Activated naive CD8-positive, alpha-beta T cell treated with anti-CD3 and anti-CD28 coated beads, Interleukin-2, amount 10 ng/mL, durations not matched to agents 7 days and 5 days (primary cell): Measurements from ENCODE around the gene ACVR1B. TPM values are rescaled to one million over a fixed set of nuclear protein-coding genes. Genes with fewer than 3 reads are reported as not detected.
"Not testable (repeated sequence)": the region's sequence is repeated elsewhere in the genome, so short reads cannot be mapped to it uniquely, and the experiment has no call there.

Experiments used
- ATAC-seq: fragments of 150-1000 bp; cut with Tn5 transposase; one replicate; pipeline ENCODE4 v1.10.0; 2021; ENCODE audit warnings: low read depth, moderate library complexity
- POLR2A ChIA-PET: fragments of 350-600 bp; sonication (Branson Sonifier 250); formaldehyde crosslinking; loops from one replicate; lab custom pipeline; 2021; ENCODE audit warnings: antibody characterized with exemption; lab: Charles Lee
- DNase-seq: peaks from one replicate; pipeline ENCODE4 v3.0.0; 2021
- H3K27ac Mint-ChIP-seq: one replicate; pipeline ENCODE4 v1.8.0; 2022; ENCODE audit warnings: mild to moderate bottlenecking, mixed read lengths
- H3K27me3 Mint-ChIP-seq: one replicate; pipeline ENCODE4 v1.8.0; 2022; ENCODE audit warnings: mild to moderate bottlenecking, moderate library complexity, mixed read lengths
- H3K36me3 Mint-ChIP-seq: one replicate; pipeline ENCODE4 v1.8.0; 2021; ENCODE audit warnings: mild to moderate bottlenecking, mixed read lengths
- H3K4me1 Mint-ChIP-seq: one replicate; pipeline ENCODE4 v1.8.0; 2021; ENCODE audit warnings: mixed read lengths
- H3K4me3 Mint-ChIP-seq: one replicate; pipeline ENCODE4 v1.8.0; 2022; ENCODE audit warnings: mild to moderate bottlenecking, moderate library complexity, mixed read lengths
- H3K9me3 Mint-ChIP-seq: one replicate; pipeline ENCODE4 v1.8.0; 2021; ENCODE audit warnings: mixed read lengths
- total RNA-seq, 2 experiments: library from RNA; stranded (reverse); gene quantifications; one replicate each; pipeline ENCODE4 v1.2.3, GENCODE V29; 2021

ACVR1B gene
- total RNA-seq, 2 experiments from 2014 or later = 9.3 to 10.2 TPM

- H3K27ac Mint-ChIP-seq = peak overlapping the region; percentile 78
- ATAC-seq (no peak), DNase-seq (no peak)
- no peaks in the 10 kb centered on the region for H3K9me3 Mint-ChIP-seq
- H3K36me3 Mint-ChIP-seq = peaks cover 5% of the 10 kb centered on the region
- peak overlapping the region; percentile 60 for H3K4me3 Mint-ChIP-seq
- POLR2A ChIA-PET = interaction anchor here (0.9 to 1.2 kb wide), 3 partner anchors 10 to 152 kb away, joined by 3 to 4 read pairs (median 3); no protein-coding TSS in a partner anchor
- peaks cover 67% of the 10 kb centered on the region for H3K4me1 Mint-ChIP-seq
- H3K27me3 Mint-ChIP-seq = peaks cover 2% of the 10 kb centered on the region
Observed at GRCh38 chr12:51972422-51972812, 20.9 kb downstream of the ACVR1B start.

GRCh38 chr12:51972849-51973273, 21.4 kb downstream of the ACVR1B start:
- H3K4me3 Mint-ChIP-seq = peak overlapping the region; percentile 60
- peaks cover 2% of the 10 kb centered on the region for H3K27me3 Mint-ChIP-seq
- DNase-seq (no peak), ATAC-seq (peak; percentile 59)
- H3K9me3 Mint-ChIP-seq = no peaks in the 10 kb centered on the region
- peaks cover 67% of the 10 kb centered on the region for H3K4me1 Mint-ChIP-seq
- peak overlapping the region; percentile 78 for H3K27ac Mint-ChIP-seq
- POLR2A ChIA-PET = no interaction called here
- H3K36me3 Mint-ChIP-seq = peaks cover 5% of the 10 kb centered on the region

DNA sequence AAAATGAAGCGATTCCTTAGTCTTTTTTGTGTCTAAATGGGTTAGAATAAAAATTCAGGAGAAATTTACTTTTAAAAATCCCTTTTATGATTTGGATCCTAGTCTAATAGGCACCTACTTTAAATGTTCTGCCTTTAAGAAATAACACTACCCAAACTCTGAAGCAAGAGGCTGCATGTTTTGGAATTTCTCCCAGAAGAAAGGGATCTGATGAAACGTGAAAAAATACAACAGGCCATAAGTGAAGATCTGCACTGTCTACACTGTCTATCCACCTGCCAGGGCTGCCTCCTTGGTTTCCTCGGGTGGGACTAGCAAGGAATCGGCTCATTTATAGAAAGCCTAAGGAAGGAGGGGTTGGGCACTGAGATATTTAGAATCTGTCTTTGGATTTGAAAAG, 22.1 kb downstream of the ACVR1B start:
- Mint-ChIP-seq H3K9me3 (no peaks in the 10 kb centered on the region), H3K4me3 (peak overlapping the region; percentile 12), H3K4me1 (peaks cover 67% of the 10 kb centered on the region), H3K27me3 (peaks cover 1% of the 10 kb centered on the region), H3K36me3 (peaks cover 5% of the 10 kb centered on the region), H3K27ac (peak overlapping the region; percentile 35)
- DNase-seq (no peak), ATAC-seq (no peak)
- POLR2A ChIA-PET = no interaction called here

DNA sequence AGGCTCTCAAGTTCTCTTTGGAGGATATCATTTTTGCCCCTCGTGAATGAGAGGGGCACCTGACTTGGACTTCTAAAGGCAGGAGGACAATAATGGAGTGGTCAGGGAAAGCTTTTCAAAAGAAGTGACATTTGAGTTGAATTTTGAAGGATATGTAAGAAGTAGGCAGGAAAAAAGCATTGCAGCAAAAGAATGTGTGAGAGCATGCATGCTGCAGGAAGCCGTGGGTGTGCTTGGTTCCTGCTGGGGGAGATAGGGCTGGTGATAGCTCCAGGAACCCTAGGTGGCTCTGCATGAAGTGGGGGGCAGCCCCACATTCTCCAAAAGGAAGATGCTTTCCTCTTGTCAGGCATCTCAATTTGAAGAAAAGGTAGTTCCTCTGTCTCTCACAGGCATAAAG, 23.1 kb downstream of the ACVR1B start:
- no peak for ATAC-seq
- peak overlapping the region; percentile 49 for H3K4me3 Mint-ChIP-seq

GRCh38 chr12:51975196-51975595, 23.7 kb downstream of the ACVR1B start:
- Mint-ChIP-seq H3K27me3 (no peaks in the 10 kb centered on the region), H3K9me3 (no peaks in the 10 kb centered on the region), H3K36me3 (peaks cover 9% of the 10 kb centered on the region), H3K27ac (no peak overlapping the region), H3K4me3 (no peak overlapping the region), H3K4me1 (peaks cover 66% of the 10 kb centered on the region)
- ATAC-seq = no peak
- POLR2A ChIA-PET = interaction anchor here (1.5 kb wide), 1 partner anchor 48 kb away, joined by 5 read pairs; no protein-coding TSS in a partner anchor
- no peak for DNase-seq

More for the DNA sequence above, 23.1 kb downstream of the ACVR1B start:
- peaks cover 8% of the 10 kb centered on the region for H3K36me3 Mint-ChIP-seq
- H3K27ac Mint-ChIP-seq = peak overlapping the region; percentile 47
- H3K9me3 Mint-ChIP-seq = no peaks in the 10 kb centered on the region
- H3K4me1 Mint-ChIP-seq = peaks cover 67% of the 10 kb centered on the region
- POLR2A ChIA-PET = interaction anchor here (1.5 kb wide), 1 partner anchor 48 kb away, joined by 5 read pairs; no protein-coding TSS in a partner anchor
- no peaks in the 10 kb centered on the region for H3K27me3 Mint-ChIP-seq
- DNase-seq = no peak

DNA sequence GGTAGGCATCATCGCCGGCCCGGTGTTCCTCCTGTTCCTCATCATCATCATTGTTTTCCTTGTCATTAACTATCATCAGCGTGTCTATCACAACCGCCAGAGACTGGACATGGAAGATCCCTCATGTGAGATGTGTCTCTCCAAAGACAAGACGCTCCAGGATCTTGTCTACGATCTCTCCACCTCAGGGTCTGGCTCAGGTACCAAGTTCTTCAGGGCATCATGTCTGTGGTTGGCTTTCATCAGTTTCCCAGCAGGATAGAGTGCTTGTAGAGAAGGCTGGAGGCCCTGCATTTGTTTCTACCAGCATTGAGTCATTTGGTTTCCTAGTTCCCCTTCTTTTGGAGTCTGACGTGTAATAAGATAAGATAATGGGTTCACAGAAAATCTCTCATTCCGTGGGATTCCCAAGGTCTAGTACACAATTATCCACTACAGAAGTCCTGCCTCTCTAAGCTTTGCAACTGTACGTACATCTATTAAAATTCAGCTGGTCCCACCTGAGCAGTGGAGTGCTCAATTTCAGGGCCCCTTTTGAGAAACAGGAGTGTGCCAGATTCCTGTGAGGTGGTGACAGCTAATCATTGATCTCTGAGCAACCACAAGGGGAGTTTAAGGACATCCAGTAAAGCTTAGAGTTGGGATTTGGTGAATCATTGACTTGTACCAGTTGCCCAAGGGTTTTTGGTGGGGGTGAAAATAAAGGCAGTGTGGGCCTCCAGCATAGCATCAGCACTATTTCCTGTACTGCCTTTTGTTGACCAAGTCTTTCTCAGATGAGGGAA, 25.1 kb downstream of the ACVR1B start:
- POLR2A ChIA-PET = interaction anchor here (1.0 to 1.6 kb wide), 2 partner anchors 47 to 49 kb away, joined by 3 to 4 read pairs; no protein-coding TSS in a partner anchor

DNA sequence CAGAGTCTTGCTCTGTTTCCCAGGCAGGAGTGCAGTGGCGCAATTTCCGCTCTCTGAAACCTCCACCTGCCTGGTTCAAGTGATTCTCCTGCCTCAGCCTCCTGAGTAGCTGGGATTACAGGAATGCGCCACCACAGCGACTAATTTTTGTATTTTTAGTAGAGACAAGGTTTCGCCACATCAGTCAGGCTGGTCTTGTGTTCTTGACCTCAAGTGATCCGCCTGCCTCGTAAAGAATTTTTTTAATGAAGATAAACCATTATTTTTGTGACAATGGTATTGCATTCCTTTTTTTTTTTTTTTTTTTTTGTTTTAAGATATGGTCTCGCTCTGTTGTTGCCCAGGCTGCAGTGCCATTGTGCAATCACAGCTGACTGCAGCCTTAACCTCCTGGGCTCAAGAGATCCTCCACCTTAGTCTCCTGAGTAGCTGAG, 25.8 kb downstream of the ACVR1B start:
- Mint-ChIP-seq H3K9me3 (no peaks in the 10 kb centered on the region), H3K27me3 (no peaks in the 10 kb centered on the region), H3K27ac (no peak overlapping the region), H3K4me1 (peaks cover 55% of the 10 kb centered on the region), H3K4me3 (no peak overlapping the region), H3K36me3 (peaks cover 9% of the 10 kb centered on the region)
- POLR2A ChIA-PET = interaction anchor here (0.6 to 1.6 kb wide), 2 partner anchors 46 to 733 kb away, joined by 4 to 5 read pairs; no protein-coding TSS in a partner anchor
- ATAC-seq (no peak), DNase-seq (no peak)

More for the DNA sequence above, 25.1 kb downstream of the ACVR1B start:
- H3K27me3 Mint-ChIP-seq = no peaks in the 10 kb centered on the region
- ATAC-seq (no peak), DNase-seq (no peak)
- H3K27ac Mint-ChIP-seq = no peak overlapping the region
- no peak overlapping the region for H3K4me3 Mint-ChIP-seq
- no peaks in the 10 kb centered on the region for H3K9me3 Mint-ChIP-seq
- peaks cover 62% of the 10 kb centered on the region for H3K4me1 Mint-ChIP-seq
- H3K36me3 Mint-ChIP-seq = peaks cover 9% of the 10 kb centered on the region

DNA sequence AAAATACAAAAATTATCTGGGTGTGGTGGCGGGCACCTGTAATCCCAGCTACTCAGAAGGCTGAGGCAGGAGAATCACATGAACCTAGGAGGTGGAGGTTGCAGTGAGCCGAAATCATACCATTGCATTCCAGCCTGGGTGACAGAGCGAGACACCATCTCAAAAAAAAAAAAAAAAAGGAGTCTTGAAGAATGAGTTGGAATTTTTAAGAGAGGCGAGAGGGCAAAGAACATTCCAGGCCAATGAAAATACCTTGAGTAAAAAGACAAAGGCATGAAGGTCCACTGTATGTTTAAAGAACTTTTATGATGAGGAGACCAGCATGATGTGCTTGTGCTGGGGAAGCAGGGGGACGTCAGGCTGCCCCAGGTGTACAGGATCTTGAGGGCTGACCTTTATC, 27.8 kb downstream of the ACVR1B start:
- ATAC-seq, H3K27me3 Mint-ChIP-seq, POLR2A ChIA-PET, H3K9me3 Mint-ChIP-seq, DNase-seq, H3K27ac Mint-ChIP-seq, H3K4me3 Mint-ChIP-seq: not testable (repeated sequence)
- H3K4me1 Mint-ChIP-seq = peaks cover 36% of the 10 kb centered on the region
- H3K36me3 Mint-ChIP-seq = peaks cover 11% of the 10 kb centered on the region

DNA sequence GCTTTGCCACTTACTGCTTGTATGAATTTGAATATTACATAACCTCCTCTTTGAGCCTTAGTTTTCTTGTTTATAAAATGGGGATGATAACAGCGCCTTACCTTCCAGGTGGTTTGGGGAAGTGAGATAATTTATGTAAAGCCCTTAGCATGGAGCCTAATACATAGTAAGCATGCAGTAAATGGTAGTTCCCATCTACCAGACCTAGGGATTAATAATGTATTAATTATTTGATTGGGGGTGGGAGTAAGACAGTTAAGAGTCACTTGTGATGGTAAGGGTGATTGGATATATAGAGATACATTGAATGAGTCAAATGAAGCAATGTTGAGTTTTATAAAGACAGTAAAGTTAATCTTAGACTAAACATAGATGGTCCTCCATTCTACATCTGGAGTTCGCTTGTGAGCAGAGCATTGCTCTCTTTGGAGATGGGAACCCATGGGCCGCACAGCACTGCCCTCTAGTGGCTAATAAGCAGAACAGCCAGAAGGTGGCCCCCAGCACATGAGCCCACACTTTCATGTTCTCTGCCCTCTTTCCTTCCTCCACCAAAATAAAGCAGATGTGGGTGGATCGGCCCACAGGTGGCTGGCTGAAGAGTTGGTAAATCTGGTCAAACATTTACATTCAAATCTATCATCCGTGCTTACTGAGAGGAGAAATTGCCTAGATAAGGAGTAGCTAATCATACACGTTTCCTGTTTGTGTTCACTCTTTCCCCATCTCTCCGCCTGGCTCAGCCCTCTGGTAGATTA, 28.7 kb downstream of the ACVR1B start:
- peaks cover 27% of the 10 kb centered on the region for H3K4me1 Mint-ChIP-seq
- H3K27ac Mint-ChIP-seq = peak overlapping the region; percentile 52
- POLR2A ChIA-PET = interaction anchor here (1.3 kb wide), 1 partner anchor 43 kb away, joined by 4 read pairs; no protein-coding TSS in a partner anchor
- DNase-seq = peak; percentile 64
- no peaks in the 10 kb centered on the region for H3K27me3 Mint-ChIP-seq
- no peak overlapping the region for H3K4me3 Mint-ChIP-seq
- no peaks in the 10 kb centered on the region for H3K9me3 Mint-ChIP-seq
- peaks cover 11% of the 10 kb centered on the region for H3K36me3 Mint-ChIP-seq
- ATAC-seq = peak; percentile 92

DNA sequence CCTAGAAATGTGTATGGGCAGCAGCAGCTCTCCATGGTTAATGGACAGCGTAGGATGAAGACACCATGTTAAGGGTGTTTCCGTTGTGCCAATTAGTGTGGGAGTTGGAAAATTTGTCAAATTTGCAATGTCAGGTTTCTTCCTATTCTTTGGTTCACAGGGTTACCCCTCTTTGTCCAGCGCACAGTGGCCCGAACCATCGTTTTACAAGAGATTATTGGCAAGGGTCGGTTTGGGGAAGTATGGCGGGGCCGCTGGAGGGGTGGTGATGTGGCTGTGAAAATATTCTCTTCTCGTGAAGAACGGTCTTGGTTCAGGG, 29.3 kb downstream of the ACVR1B start:
- Mint-ChIP-seq H3K9me3 (no peaks in the 10 kb centered on the region), H3K4me3 (no peak overlapping the region), H3K36me3 (peaks cover 7% of the 10 kb centered on the region), H3K27ac (no peak overlapping the region), H3K27me3 (no peaks in the 10 kb centered on the region), H3K4me1 (peaks cover 22% of the 10 kb centered on the region)
- DNase-seq = no peak
- ATAC-seq = no peak
- POLR2A ChIA-PET = interaction anchor here (1.3 kb wide), 1 partner anchor 42 kb away, joined by 4 read pairs; no protein-coding TSS in a partner anchor

GRCh38 chr12:51984657-51985056, 33.2 kb downstream of the ACVR1B start:
- no peak overlapping the region for H3K4me3 Mint-ChIP-seq
- POLR2A ChIA-PET = no interaction called here
- H3K9me3 Mint-ChIP-seq = no peaks in the 10 kb centered on the region
- no peak for ATAC-seq
- peaks cover 10% of the 10 kb centered on the region for H3K4me1 Mint-ChIP-seq
- H3K36me3 Mint-ChIP-seq = peaks cover 2% of the 10 kb centered on the region
- DNase-seq = no peak
- H3K27ac Mint-ChIP-seq = no peak overlapping the region
- no peaks in the 10 kb centered on the region for H3K27me3 Mint-ChIP-seq

GRCh38 chr12:51985154-51985835, 33.8 kb downstream of the ACVR1B start:
- Mint-ChIP-seq H3K4me3 (no peak overlapping the region), H3K27me3 (no peaks in the 10 kb centered on the region), H3K27ac (no peak overlapping the region), H3K4me1 (peaks cover 6% of the 10 kb centered on the region), H3K36me3 (peaks cover 2% of the 10 kb centered on the region), H3K9me3 (no peaks in the 10 kb centered on the region)
- ATAC-seq (no peak), DNase-seq (no peak)
- POLR2A ChIA-PET = no interaction called here

DNA sequence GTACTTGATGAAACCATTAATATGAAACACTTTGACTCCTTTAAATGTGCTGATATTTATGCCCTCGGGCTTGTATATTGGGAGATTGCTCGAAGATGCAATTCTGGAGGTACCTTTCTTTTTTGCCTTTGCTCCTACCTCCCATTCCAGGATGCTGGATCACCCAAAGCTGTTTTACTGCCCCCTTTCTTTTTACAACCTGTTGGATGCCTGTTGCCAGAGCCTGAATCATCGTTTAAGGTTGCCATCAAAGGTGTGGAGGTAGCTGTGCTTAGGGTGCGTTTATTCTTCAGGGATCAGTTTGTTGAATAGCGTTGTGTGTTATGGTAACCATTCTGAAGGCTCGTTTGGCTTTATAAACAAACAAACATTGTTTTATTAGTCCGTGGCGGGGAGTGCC, 35.3 kb downstream of the ACVR1B start:
- no peak for DNase-seq
- POLR2A ChIA-PET = no interaction called here
- no peak overlapping the region for H3K4me3 Mint-ChIP-seq
- no peak overlapping the region for H3K27ac Mint-ChIP-seq
- H3K4me1 Mint-ChIP-seq = no peaks in the 10 kb centered on the region
- no peaks in the 10 kb centered on the region for H3K27me3 Mint-ChIP-seq
- no peaks in the 10 kb centered on the region for H3K9me3 Mint-ChIP-seq
- no peak for ATAC-seq
- peaks cover 2% of the 10 kb centered on the region for H3K36me3 Mint-ChIP-seq
